SK-N-SH (cell line): ENCODE measurements around the gene SGPP1. TPM values are rescaled to one million over a fixed set of nuclear protein-coding genes. Genes with fewer than 3 reads are reported as not detected.
"Not testable (repeated sequence)": the region's sequence is repeated elsewhere in the genome, so short reads cannot be mapped to it uniquely, and the experiment has no call there.

Experiments used
- CTCF ChIA-PET: fragments of 300-600, 350-600 bp; formaldehyde crosslinking; extraction: SDS; loops from one replicate; lab custom pipeline; 2021; lab: Yijun Ruan, JAX
- POLR2A ChIA-PET: fragments of 350-600 bp; sonication (Branson Sonifier 250); formaldehyde crosslinking; extraction: SDS; loops from one replicate; lab custom pipeline; 2020; ENCODE audit warnings: antibody characterized with exemption, inconsistent platforms; lab: Yijun Ruan, JAX
- DNase-seq: peaks from one replicate; pipeline ENCODE4 v3.0.0; 2012
- H2AFZ ChIP-seq: fragments of 200-600 bp; sonication (generic); 2 replicates; pipeline ENCODE4 v1.8.1; 2016; ENCODE audit warnings: antibody characterized with exemption, mild to moderate bottlenecking, low read depth
- H3F3A ChIP-seq: fragments of 200-600 bp; sonication (generic); replicated peaks from 2 replicates; pipeline ENCODE3; 2016; ENCODE audit warnings: antibody characterized with exemption, mild to moderate bottlenecking; ENCODE audit not compliant: insufficient read depth
- H3K27ac ChIP-seq, 2 experiments: fragments of 200-500 bp in 1 of 2; fragments of 200-600 bp in 1 of 2; sonication (Bioruptor generic) in 1 of 2; sonication (generic), shearing (Covaris generic) in 1 of 2; 2 replicates each; pipeline versions ENCODE4 v1.5.1 to v1.6.1; 2014 to 2016; ENCODE audit warnings: low read depth in 2 of 2, inconsistent platforms in 1 of 2, low read length in 1 of 2, mild to moderate bottlenecking in 1 of 2, mixed read lengths in 1 of 2
- H3K27me3 ChIP-seq: fragments of 200-600 bp; sonication (generic), shearing (Covaris generic); 2 replicates; pipeline ENCODE4 v1.6.1; 2016; ENCODE audit warnings: mixed run types; ENCODE audit not compliant: insufficient read depth
- H3K36me3 ChIP-seq, 2 experiments: fragments of 200-500 bp in 1 of 2; fragments of 200-600 bp in 1 of 2; sonication (Bioruptor generic) in 1 of 2; sonication (generic) in 1 of 2; replicated peaks in 1 of 2; 2 replicates each; pipeline versions ENCODE3 to v1.5.1; 2014 to 2016; ENCODE audit warnings: low read length in 1 of 2, mild to moderate bottlenecking in 1 of 2; ENCODE audit not compliant: insufficient read depth in 2 of 2, control insufficient read depth in 1 of 2
- H3K4me1 ChIP-seq, 2 experiments: fragments of 200-500 bp in 1 of 2; fragments of 200-600 bp in 1 of 2; sonication (Bioruptor generic) in 1 of 2; sonication (generic), shearing (Covaris generic) in 1 of 2; 2 replicates each; pipeline versions ENCODE4 v1.5.1 to v1.6.1; 2014 to 2016; ENCODE audit warnings: low read depth in 1 of 2, low read length in 1 of 2, mixed run types in 1 of 2; ENCODE audit not compliant: insufficient read depth in 2 of 2, control insufficient read depth in 1 of 2
- H3K4me2 ChIP-seq: fragments of 200-600 bp; sonication (generic), shearing (Covaris generic); 2 replicates; pipeline ENCODE4 v1.6.1; 2017; ENCODE audit warnings: mixed run types
- H3K4me3 ChIP-seq, 2 experiments: fragments of 200-500 bp in 1 of 2; fragments of 200-600 bp in 1 of 2; sonication (Bioruptor generic) in 1 of 2; sonication (generic), shearing (Covaris generic) in 1 of 2; 2 replicates each; pipeline versions ENCODE4 v1.5.1 to v1.8.1; 2014 to 2016; ENCODE audit warnings: low read depth in 2 of 2, inconsistent platforms in 1 of 2, low read length in 1 of 2, mild to moderate bottlenecking in 1 of 2, mixed read lengths in 1 of 2, moderate library complexity in 1 of 2
- H3K79me2 ChIP-seq: fragments of 200-600 bp; sonication (generic); 2 replicates; pipeline ENCODE4 v1.8.1; 2017; ENCODE audit warnings: mild to moderate bottlenecking; ENCODE audit not compliant: insufficient read depth
- H3K9ac ChIP-seq: fragments of 200-600 bp; sonication (generic); 2 replicates; pipeline ENCODE4 v1.6.1; 2017; ENCODE audit warnings: mixed run types
- H3K9me2 ChIP-seq: fragments of 200-600 bp; sonication (generic); 2 replicates; pipeline ENCODE4 v1.6.1; 2017; ENCODE audit warnings: mixed run types
- H3K9me3 ChIP-seq: fragments of 200-600 bp; sonication (generic); 2 replicates; pipeline ENCODE4 v1.6.1; 2017; ENCODE audit warnings: mixed run types, mild to moderate bottlenecking, moderate library complexity
- H4K20me1 ChIP-seq: fragments of 200-600 bp; sonication (generic); 2 replicates; pipeline ENCODE4 v1.6.1; 2017; ENCODE audit warnings: mild to moderate bottlenecking, mixed run types; ENCODE audit not compliant: insufficient read depth
- FOXJ3 ChIP-seq: sonication (generic); formaldehyde crosslinking; IDR thresholded peaks from 2 replicates; pipeline ENCODE4 v1.5.1; 2020; ENCODE audit warnings: mild to moderate bottlenecking, missing genetic modification reagents
- POLR2AphosphoS5 ChIP-seq: IDR thresholded peaks from 2 replicates; pipeline ENCODE4 v1.6.1; 2012; ENCODE audit warnings: low read depth, low read length
- WGBS: methylation state at CpG from one replicate; pipeline ENCODE4 v1.1.6; 2017; ENCODE audit warnings: low lambda C conversion rate; 5-methylcytosine and 5-hydroxymethylcytosine counted together
- polyA plus RNA-seq, 3 experiments: library from polyadenylated mRNA; depleted of rRNA; stranded (reverse); fragments of >200 nt; gene quantifications; 2 replicates each; pipeline ENCODE4 v1.2.3, GENCODE V29; 2012
- small RNA-seq, 7 experiments: library from RNA; depleted of rRNA; stranded (forward); fragments of <200 nt; gene quantifications; one replicate each; pipeline ENCODE3, GENCODE V24; 2012
- TF ChIP-seq, protein P1 (sequence below): IDR thresholded peaks from 2 replicates; pipeline ENCODE4; 2012
- TF ChIP-seq, protein P2 (sequence below): fragments of 150-350 bp; IDR thresholded peaks from 2 replicates; pipeline ENCODE4 v1.6.1; 2016; ENCODE audit warnings: mild to moderate bottlenecking, low read depth, low read length

SGPP1 gene
- polyA plus RNA-seq, 1 of the 3 experiments (the other 2 are of a cell fraction), result 8.4 TPM

DNA sequence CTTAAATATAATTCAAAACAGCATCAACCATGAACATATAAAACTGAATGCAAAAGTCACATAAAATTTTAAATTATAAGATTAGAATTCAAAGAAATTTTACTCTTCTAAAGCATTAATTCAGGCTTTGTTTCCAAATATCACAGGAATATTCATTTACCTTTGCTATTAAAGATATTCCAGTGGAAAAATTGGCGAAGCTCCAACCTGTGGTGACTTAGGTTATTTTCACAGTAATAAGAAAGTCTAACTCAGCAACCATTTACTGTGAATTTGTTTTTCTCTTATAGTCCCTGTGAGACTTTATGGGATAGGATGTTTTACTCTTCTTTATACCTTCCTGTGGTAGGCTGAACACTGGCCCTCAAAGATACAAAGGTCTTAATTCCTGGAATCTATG, 89.4 kb downstream of the SGPP1 start (continued):
- TF ChIP-seq, protein P1, sequence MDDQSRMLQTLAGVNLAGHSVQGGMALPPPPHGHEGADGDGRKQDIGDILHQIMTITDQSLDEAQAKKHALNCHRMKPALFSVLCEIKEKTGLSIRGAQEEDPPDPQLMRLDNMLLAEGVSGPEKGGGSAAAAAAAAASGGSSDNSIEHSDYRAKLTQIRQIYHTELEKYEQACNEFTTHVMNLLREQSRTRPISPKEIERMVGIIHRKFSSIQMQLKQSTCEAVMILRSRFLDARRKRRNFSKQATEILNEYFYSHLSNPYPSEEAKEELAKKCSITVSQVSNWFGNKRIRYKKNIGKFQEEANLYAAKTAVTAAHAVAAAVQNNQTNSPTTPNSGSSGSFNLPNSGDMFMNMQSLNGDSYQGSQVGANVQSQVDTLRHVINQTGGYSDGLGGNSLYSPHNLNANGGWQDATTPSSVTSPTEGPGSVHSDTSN, result no peak
- TF ChIP-seq POLR2AphosphoS5, result no peak
- TF ChIP-seq, protein P2, sequence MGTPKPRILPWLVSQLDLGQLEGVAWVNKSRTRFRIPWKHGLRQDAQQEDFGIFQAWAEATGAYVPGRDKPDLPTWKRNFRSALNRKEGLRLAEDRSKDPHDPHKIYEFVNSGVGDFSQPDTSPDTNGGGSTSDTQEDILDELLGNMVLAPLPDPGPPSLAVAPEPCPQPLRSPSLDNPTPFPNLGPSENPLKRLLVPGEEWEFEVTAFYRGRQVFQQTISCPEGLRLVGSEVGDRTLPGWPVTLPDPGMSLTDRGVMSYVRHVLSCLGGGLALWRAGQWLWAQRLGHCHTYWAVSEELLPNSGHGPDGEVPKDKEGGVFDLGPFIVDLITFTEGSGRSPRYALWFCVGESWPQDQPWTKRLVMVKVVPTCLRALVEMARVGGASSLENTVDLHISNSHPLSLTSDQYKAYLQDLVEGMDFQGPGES, result no peak
- TF ChIP-seq FOXJ3 (CRISPR knock-in tag), result no peak

DNA sequence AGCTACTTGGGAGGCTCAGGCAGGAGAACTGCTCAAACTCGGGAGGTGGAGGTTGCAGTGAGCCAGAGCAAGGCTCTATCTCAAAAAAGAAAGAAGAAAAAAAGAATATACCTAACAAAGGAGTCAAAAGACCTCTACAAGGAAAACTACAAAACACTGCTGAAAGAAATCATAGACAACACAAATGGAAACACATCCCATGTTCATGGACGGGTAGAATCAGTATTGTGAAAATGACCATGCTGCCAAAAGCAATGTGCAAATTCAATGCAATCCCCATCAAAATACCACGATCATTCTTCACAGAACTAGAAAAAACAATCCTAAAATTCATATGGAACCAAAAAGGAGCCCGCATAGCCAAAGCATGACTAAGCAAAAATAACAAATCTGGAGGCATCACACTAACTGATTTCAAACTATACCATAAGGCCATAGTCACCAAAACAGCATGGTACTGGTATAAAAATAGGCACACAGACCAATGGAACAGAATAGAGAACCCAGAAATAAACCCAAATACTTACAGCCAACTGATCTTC, 91.7 kb downstream of the SGPP1 start:
- DNase-seq, H3K27me3 ChIP-seq, H2AFZ ChIP-seq, H3K4me1 ChIP-seq, H3K9me2 ChIP-seq, H3K27ac ChIP-seq, POLR2A ChIA-PET, H3K9ac ChIP-seq, H3K9me3 ChIP-seq, H3K4me3 ChIP-seq, H4K20me1 ChIP-seq, CTCF ChIA-PET, H3K4me2 ChIP-seq: not testable (repeated sequence)
- WGBS, result 95% methylated on average over 4 of the region's 4 CpGs
- H3K79me2 ChIP-seq, result peaks cover 86% of the 10 kb centered on the region
- H3F3A ChIP-seq, result peaks cover 19% of the 10 kb centered on the region
- peaks cover 0 to 23% of the 10 kb centered on the region in 2 experiments for H3K36me3 ChIP-seq

Small RNA genes within 50 kb of the gene (small RNA-seq; reads per million reads assigned to genes)
- gene AL161670.1 (0 reads per million in 7 experiments), gene RF00012 (0 reads per million in 7 experiments), gene RNU7-116P (0 reads per million in 7 experiments)

Other genes starting within 250 kb of the SGPP1 start
- 4.0 and 4.4 TPM in 2 replicates for gene PPP2R5E, start 184.7 kb downstream of the SGPP1 start, polyA plus RNA-seq (2012; rRNA removed)
- 2.6 and 3.1 TPM in 2 replicates for gene WDR89, start 86.2 kb downstream of the SGPP1 start, polyA plus RNA-seq (2012; rRNA removed)
- 6.5 and 7.1 TPM in 2 replicates for gene SYNE2, start 124.9 kb upstream of the SGPP1 start, polyA plus RNA-seq (2012; rRNA removed)